Keratinocyte (primary cell): ENCODE measurements around the gene FOS.

Experiments
- CTCF ChIP-seq, 3 experiments: IDR thresholded peaks in 1 of 3; conservative IDR thresholded peaks in 1 of 3; optimal IDR thresholded peaks in 1 of 3; 2 replicates in 2 of 3; 3 replicates in 1 of 3; pipeline versions ENCODE3 to v1.5.1; 2011; ENCODE audit warnings: low read length in 3 of 3, mild to moderate bottlenecking in 3 of 3, moderate library complexity in 2 of 3, control low read depth in 1 of 3, inconsistent platforms in 1 of 3; ENCODE audit not compliant: insufficient read depth in 2 of 3; ENCODE audit errors: extremely low read depth in 1 of 3
- EZH2 ChIP-seq: IDR thresholded peaks from one replicate; pipeline ENCODE4 v1.6.1; 2012; ENCODE audit warnings: inconsistent platforms, mild to moderate bottlenecking, low read length, moderate library complexity

- TF ChIP-seq CTCF (optimal IDR thresholded peaks at IDR 0.05 in 1 of 3, IDR thresholded peaks at IDR 0.05 in 1 of 3, conservative IDR thresholded peaks at IDR 0.05 in 1 of 3; ENCODE audit: extremely low read depth in 1 of 3, insufficient read depth in 2 of 3, low read length in 3 of 3), result no peak
- TF ChIP-seq EZH2, result no peak
Measured at GRCh38 chr14:75293920-75294648, 15.5 kb downstream of the FOS start.
